DLD1 (cell line): ENCODE results near the gene BTBD16.

Experiments
- in situ Hi-C: cut with HindIII; loops from 2 replicates; pipeline ENCODE4 v1.10.0; 2017; ENCODE audit warnings: low sequenced_read_pairs

BTBD16 gene

DNA sequence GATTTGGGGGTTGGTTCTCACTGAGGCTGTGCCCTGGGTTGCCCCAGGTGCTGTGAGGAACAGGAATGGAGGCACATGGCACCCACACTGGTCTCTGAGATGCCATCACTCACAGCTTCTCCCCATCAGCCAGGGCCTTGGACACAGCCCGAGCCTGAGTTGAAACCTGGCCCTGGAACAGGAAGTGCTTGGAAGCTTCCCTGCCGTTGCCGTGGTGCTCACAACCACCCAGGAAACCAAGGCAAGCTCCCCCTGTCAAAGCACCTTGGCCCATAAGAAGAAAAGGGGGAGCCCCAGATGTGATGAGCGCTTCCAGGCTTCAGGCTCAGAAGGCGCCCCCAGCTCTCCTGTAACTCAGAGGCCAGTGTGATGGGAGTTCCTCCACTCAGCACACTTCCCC, at the start of gene BTBD16:
Gene BTBD16, plus strand, starts transcription at position 221 of the 400 bp plus-strand sequence. CDS start 3,786 bp downstream, outside the sequence.
- in situ Hi-C loops: no loop called here

DNA sequence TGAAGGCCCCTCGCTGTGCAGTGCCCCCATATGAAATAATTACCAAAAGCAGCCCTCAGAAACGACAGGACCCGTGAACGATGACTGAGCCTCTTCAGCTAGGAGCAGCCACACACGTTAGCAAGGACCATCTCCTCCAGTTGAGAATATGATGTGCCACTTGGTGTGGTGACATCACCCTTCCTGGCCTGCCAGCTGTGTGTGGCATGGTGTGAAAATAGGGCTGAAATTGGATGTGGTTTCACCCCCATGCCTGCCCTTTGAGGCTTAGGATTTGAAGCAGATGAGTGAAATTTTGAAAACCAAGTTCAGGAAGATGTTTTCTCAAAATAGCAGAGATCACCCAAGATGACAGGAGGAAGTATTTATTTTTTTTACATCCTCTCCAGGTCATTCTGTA, 49.1 kb upstream of the BTBD16 start:
- in situ Hi-C loops: no loop called here

DNA sequence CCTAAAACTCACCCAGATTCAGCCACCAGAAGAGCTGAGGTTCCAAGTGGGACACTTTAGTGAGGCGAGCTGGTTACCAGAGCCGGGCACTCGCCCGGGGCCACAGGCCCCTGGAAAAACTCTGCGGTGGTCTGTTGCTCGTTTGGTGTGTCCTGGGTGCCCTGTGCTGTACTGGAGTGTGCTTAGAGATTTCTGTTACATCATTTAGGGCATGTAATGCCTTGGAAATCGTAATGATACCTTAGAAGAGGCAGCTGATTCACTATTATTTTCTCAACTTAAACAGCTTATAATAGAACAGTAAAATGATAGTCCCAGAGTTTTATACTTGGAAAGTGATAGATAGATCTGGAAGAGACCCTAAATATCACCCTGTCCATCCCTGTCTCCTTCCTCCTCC, 48.5 kb upstream of the BTBD16 start:
- in situ Hi-C loops: no loop called here

DNA sequence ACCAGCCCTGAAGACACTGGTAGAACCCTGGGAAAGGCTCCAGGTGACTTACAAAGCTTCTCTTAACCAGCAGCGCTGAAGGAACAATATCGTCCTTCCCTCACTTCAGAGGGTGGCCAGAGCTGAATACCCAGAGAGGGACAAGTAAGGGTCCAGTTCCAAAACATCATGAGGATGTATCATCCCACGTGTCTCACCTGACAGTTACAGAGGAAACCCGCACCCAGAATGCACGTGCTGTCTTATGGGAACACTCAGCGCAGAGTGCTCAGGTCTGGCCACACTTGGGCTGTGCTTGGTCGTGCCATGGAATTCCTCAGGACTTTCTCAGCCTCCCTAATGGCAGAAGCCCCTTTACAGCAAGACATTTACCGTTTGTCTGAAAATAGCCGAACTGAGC, 46.9 kb upstream of the BTBD16 start:
- in situ Hi-C loops: no loop called here

DNA sequence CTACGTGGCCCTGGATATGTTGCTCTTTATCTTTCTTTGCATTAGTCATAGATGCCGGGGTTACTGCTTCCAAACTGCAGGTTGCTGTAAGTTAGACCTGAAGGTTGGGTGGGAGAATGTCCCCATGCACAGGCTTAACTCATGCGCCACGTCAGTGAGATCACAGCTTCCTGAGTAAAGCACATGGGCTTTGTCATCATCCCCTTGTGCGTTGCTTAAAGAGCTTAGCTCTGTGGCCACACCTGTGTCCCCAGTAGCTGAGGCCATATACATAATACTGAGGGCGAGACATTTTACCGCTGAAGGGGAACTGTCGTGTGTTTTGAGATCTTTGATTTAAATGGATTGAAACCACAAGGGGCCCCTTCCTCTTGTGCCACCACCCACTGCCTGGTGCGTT, 45.8 kb upstream of the BTBD16 start:
- in situ Hi-C loops: no loop called here

DNA sequence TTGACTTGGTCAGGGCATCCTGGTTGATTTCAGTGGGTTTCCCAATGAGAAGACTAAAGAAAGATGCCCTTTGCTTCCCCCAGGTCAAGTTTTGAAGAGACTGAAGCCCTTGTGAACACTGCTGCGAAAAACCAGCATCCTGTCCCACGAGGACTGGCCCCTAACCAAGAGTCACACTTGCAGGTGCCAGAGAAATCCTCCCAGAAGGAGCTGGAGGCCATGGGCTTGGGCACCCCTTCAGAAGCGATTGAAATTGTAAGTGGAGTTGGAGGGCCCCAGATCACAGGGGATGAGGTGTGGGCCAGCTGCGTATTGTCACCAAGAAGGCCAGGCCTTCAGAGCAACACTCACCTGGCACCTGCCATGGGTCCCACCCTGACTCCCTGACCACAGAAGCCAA, 43.3 kb upstream of the BTBD16 start:
- in situ Hi-C loops: no loop called here

DNA sequence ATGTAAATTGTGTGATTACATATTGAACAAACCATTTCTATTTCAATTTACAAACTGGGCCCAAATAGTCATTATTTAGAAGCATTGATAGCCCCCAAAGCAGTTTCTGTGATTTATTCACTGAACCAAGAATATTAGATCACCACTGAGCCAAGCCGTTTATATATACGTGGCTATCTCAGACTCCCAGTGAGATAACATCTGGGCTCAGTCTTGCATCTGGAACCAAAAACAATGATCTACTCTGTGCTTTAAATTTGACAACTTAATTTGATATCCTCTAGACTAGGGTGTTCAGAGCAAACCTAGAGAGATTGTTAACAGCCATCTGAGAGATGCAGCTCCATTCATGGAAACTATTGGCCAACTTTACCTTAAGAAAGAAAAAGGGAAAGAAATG, 41.4 kb upstream of the BTBD16 start:
- in situ Hi-C loops: no loop called here

DNA sequence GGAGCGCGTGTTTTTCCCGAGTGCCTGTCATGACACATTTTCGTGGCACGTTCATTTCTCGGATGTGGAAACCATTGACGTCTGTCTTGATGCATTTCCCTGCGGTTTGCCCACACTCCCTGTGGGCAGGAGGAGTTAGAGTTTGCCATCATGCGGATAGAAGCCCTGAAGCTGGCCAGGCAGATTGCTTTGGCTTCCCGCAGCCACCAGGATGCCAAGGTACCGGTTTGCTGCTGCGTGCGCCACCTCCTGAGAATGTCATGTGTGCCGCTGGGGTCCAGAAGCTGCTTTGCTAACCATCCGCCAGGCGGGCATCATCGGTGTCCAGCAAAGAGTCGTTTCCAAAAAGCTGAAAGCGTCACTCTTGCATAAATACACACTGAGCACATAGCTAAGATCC, 40.9 kb upstream of the BTBD16 start:
- in situ Hi-C loops: no loop called here

DNA sequence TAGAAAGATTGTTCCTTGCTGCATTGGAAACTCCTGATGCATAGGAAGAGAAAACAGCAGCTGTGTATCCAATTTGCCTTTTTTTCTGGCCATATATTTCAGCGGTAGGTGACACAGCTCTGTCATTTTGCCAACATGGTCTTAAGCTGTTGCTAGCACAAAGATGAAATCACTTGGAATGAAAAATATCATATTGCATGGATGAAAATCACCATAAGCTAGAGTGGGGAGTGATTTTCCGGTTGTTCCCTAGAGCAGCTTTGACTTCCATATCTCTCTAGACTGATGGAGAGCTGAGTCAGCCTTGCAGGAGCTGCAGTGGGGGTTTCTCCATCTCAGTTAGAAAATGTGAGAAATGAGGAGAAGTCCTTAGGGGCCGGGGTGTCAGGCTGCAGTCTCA, 38.3 kb upstream of the BTBD16 start:
- in situ Hi-C loops: no loop called here

DNA sequence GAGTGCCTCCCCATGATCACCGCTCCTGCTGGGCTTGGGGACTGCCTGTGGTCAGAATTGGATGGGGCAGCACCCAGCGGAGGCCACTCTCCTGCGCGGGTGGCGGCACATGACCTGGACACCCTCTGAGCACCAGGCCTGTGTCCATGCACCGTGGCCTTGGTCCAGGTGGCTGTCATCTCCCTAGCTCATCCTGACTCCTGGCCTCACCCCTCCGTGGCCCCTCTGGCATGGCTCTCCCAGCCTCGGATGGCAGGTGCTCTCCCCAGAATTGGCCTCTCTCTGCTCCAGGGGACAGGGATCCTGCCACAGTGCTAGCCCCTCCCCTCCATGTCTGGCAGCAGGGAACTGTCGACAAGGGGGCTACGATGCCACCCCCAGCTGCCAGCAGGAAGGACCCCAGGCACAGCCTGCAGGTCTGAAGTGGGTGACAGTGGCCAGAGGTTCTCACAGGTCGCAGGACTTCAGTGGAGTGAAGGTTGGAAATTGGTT, 37.2 kb upstream of the BTBD16 start:
- in situ Hi-C loops: no loop called here

DNA sequence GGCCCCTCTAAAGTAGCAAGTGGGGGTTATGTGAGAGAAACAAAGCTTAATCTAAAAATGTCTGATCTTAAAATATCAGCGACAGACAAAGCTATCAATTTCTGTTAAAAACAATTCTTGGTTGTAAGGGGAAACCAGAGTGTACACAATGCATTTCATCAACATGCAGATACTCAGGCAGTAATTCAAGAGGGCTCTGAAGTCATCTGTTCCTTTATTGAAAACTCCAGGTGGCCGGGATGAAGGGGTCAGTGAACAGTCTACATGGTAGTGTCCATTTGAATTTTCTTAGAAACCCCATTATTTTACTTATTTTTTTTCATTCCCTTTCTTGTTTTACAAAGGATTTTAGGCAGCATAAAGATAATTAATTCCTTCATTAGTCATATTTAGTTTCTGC, 36.7 kb upstream of the BTBD16 start:
- in situ Hi-C loops: no loop called here

DNA sequence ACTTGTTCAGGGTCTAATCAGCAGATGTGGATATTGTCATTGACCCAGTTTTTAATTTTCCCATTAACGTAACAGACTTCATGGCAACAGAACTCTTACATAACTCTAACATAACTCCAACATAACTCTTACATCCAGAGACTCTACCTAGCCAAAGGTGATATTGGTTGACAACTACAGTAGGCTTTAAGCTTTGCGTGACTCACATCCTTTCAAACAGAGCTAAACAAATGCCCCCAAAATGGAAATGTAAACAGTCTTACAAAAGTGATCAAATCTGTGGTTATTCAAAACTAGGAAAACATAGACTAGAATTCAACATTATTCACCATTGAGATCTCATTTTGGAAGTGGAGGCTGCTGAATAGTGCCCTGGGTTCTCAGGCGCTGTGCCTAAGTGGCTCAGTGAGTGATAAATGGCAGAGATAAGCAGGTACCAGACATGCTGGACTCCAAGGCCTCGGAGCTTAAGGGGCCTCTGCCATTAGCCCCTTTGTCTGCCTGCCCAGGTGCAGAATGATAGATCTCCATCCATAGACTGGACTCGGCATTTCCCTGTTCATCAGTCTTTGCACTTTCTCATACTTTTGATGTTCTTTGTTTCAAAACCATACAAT, 34.3 kb upstream of the BTBD16 start:
- in situ Hi-C loops: no loop called here

DNA sequence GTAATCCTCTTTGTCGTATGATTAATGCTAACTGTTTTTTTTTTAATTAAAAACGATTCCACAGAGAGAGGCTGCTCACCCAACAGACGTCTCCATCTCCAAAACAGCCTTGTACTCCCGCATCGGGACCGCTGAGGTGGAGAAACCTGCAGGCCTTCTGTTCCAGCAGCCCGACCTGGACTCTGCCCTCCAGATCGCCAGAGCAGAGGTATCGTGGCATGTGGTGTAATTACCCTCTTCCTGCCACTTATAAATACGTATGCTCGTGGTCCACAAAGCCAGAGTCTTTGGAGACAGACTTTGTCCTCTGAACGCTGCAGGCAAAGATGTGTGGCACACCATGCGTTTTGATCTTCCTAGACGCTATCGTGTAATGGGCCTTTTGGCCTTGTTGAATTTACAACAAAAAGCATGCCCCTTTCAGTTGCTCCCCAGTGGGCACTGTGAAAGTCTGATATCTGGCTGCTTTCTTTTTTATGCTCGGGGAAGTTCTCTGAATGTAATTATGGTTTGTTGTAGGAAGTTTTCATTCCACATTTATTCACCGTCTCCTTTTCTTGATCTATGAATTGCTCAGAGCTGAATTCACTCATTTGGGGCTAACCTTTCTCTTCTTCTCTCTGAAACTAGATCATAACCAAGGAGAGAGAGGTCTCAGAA, 33.6 kb upstream of the BTBD16 start:
- in situ Hi-C loops: no loop called here

DNA sequence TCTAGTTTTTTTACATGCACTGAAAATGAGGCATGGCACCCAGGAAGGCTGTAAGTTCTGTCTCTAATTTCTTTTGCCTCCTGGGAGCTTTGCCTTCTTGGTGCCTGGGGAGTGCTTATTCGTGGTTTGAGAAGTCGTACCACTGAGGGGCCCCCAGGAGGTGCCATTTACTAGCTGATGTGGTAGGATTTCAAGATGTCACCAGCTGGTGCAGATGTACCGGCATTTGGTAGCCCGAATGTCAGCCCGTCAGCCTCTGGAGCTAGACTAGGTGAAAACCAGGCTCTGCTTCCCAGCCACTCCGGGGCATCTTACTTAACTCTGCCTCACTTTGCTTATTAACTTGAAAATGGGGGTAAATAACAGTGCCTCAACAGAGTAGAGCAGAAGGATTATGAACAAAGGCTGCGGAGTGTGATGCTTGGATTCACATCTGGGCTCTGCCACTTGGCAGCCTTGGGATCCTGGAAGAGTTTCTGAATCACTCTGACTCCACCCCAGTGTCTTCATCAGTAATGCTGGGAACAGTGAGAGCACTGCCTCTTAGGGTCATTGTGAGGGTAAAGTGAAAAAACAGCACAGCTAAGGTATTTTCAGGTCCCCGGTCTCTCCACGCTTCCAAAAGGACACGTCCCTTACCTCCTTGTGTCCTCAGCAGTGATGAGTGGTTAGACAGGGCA, 31.4 kb upstream of the BTBD16 start:
- in situ Hi-C loops: no loop called here

DNA sequence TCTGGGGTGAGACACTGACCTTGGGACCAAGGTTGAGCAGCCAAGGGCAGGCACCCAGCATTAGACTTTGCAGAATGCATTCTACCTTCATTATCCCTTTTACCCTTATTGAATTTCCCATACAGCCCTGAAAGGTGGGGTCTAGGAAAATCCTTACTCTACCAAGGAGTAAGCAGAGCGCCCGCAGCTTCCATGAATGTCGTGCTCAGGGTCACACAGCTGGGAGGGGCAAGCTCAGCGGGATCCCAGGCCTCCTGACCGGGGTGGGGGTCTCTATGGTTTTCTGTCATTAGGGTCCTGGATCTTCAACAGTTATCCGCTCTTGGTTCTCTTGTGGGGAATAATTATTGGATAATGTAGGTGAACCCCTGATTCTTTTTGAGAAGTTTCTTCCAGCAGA, 30.7 kb upstream of the BTBD16 start:
- in situ Hi-C loops: no loop called here

DNA sequence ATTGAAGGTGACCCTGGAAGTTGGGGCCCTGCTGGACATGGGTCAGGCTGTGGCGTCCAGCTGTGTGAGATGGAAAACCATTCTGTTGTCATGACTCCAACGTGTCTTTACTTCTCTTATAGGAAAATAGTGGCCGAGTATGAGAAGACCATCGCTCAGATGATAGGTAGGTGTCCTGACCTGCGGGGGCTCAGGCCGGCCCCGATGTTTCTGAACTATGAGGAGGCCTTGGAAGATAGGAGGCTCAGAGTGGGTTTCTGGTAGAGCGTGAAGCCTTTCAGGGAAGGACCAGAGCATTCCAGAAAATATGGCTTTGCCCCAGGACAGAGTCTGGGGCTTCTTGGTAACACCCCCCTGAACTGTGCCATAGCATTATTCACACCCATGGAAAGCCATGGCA, 29.3 kb upstream of the BTBD16 start:
- in situ Hi-C loops: no loop called here

DNA sequence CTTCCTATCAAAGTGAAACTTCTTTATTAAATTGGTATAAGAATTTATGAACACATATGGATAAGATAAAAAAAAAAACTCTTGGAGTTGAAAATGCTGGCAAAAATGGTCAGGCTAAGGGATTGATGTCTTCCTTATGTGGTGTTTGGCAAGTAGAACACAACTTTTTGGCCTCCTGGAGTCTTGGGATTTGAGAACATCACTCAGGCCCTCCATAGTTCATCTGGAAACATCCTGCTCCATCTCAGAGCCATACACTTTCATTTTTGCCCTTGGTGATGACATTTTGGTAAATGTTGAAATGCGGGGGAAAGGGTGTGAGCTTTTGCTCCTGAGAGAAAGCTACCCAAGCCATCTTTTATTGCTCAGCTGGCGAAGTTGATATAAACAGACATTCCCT, 27.5 kb upstream of the BTBD16 start:
- in situ Hi-C loops: no loop called here

DNA sequence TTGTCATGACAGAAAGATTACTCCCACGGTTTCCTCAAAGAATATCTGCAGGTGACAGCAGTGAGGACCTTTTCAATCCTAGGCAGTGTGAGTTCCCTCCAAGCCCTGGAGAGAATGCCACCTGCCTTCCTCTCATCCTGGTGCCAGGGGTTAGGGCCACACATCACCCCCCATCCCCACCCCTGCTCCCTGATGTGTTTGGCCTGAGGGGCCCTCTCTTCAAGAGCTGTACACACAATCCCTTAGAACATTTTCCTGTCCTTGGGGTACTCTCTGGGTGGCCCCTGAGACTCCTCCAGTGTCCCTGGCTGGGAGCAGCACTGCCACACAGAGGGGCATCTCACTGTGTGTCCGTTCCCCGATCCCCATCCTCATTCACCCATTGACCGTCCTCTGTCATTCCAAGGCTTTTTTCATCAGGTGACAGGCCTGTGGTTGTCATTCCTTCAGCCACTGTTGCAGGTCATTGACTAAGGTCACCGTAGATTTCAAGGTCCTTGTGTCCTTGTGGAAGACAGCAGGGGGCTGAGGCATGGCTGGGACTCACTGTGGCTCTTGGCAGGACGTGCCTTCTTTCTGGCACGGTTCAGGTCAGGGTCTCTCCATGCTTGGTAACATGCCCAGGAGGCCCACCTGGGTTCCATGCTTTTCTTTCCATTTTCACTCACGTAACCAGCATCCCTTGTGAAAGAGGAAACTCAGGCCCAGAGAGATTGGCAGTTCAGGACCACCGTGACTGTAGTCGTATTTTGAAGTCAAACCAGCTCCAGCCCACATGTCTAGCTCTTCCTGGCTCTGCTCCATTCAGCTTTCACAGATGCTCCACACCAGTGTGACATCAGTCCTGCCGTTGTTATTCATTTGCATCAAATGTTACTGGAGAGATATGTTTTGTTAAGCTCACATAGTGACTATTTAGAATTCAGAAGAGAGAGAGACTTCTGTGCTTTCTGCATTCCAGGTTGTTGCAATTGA, 26.8 kb upstream of the BTBD16 start:
- in situ Hi-C loops: no loop called here

DNA sequence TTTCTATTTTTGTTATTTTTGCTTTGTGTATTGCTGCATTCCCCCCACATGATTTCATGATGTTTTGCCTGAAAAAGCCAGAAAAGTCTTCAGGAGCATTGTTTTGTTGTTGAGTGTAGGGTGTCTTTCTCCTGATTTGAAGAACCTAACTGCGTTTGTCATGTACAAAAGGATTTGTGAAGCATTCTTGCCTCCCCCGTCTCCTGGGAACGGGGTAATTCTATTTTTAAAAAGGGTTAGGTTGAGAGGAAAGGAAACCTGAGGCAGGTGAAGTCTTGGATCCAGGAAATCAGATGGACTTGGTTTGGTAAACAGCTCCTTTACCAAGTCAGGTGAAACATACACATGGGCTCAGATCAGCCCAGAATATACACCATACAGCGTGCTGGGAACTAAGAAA, 26.0 kb upstream of the BTBD16 start:
- in situ Hi-C loops: no loop called here

DNA sequence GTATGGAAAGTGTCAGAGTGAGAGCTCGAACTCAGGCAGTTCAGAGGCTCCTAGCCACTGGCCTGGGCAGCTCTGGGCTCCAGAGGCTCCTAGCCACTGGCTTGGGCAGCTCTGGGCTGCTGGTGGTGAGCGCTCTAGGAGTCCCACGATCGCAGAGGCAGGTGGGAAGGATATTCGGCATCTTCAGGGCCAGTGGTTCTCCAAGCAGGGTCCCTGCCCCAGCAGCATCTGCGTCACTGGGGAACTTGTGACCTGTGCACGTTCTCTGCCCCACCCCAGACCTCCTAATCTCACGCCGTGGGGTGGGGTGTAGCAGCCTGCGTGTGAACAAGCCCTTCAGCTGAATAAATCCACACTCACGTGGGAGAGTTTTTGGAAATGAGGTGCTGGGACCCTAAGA, 25.2 kb upstream of the BTBD16 start:
- in situ Hi-C loops: no loop called here
